Ascending aorta (tissue), 2 donors: ENCODE measurements around the gene YWHAB. TPM values are rescaled to one million over a fixed set of nuclear protein-coding genes. Genes with fewer than 3 reads are reported as not detected.

Source experiments
- DNase-seq, 2 donors: peaks; one replicate each; pipeline ENCODE4 v3.0.0-alpha.2; 2019; ENCODE audit warnings: low spot score in 2 of 2
- H3K27ac ChIP-seq, 2 donors: fragments of 200-600 bp; sonication (generic); one replicate each; pipeline ENCODE4 v1.5.1; 2016 to 2017; ENCODE audit warnings: mild to moderate bottlenecking in 1 of 2
- H3K27me3 ChIP-seq: fragments of 200-600 bp; sonication (generic); one replicate; pipeline ENCODE4 v1.5.1; 2017
- H3K36me3 ChIP-seq, 2 donors: fragments of 200-600 bp; sonication (generic); one replicate each; pipeline ENCODE4 v1.5.1; 2016
- H3K4me1 ChIP-seq, 2 donors: fragments of 200-600 bp; sonication (generic); one replicate each; pipeline ENCODE4 v1.5.1; 2016 to 2017; ENCODE audit warnings: mild to moderate bottlenecking in 1 of 2
- H3K4me3 ChIP-seq, 2 donors: fragments of 200-600 bp; sonication (generic); one replicate each; pipeline ENCODE4 v1.5.1; 2016 to 2017; ENCODE audit warnings: mild to moderate bottlenecking in 1 of 2
- H3K9me3 ChIP-seq, 2 donors: fragments of 200-600 bp; sonication (generic); one replicate each; pipeline ENCODE4 v1.5.1; 2016
- intact Hi-C: fragments of 100-400 bp; cut with DNase I; formaldehyde crosslinking; loops from one replicate; pipeline ENCODE4 v1.15.1; 2023
- total RNA-seq: library from RNA; depleted of rRNA; stranded (reverse); fragments of >200 nt; gene quantifications from one replicate; pipeline ENCODE4 v1.1.0, GENCODE V29; 2016
- TF ChIP-seq, protein P1 (sequence below), 3 experiments: fragments of 200-600 bp in 2 of 3; fragments of 450-650 bp in 1 of 3; sonication (generic) in 2 of 3; IDR thresholded peaks; one replicate each; pipeline ENCODE4 v1.5.1; 2016 to 2019; ENCODE audit warnings: antibody characterized with exemption in 3 of 3, mild to moderate bottlenecking in 1 of 3, moderate library complexity in 1 of 3

The YWHAB gene
- total RNA-seq, 1 donor from 2014 or later, result 50.4 TPM

DNA sequence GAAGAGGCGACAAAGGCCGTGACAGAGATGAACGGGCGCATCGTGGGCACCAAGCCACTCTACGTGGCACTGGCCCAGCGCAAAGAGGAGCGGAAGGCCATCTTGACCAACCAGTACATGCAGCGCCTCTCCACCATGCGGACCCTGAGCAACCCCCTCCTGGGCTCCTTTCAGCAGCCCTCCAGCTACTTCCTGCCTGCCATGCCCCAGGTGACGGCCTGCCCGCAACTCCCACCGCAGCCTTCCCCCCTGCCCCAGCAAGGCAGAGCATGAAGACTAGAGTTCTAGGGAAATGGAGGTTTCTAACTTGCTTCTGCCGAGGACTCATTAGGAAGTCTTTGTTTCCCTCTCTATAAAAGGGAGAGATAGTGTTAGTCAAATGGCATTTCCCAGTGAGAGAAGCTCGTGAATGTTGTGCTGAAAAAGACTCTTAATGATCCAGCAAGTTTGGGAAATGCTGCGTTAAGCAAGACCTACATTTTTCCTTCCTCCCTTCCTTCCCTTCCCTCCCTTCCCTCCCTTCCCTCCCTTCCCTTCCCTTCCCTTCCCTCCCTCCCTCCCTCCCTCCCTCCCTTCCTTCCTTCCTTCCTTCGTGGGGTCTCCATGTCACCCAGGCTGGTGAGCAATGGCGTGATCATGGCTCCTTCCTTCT lies 45.1 kb downstream of the YWHAB start:
- Histone ChIP-seq H3K36me3 (peaks cover 0 to 4% of the 10 kb centered on the region in 2 donors), H3K27me3 (no peaks in the 10 kb centered on the region), H3K27ac (no peak overlapping the region), H3K9me3 (no peaks in the 10 kb centered on the region), H3K4me3 (no peak overlapping the region), H3K4me1 (no peaks in the 10 kb centered on the region)
- no peak for DNase-seq
- intact Hi-C loops, result no loop called here
- TF ChIP-seq, protein P1, sequence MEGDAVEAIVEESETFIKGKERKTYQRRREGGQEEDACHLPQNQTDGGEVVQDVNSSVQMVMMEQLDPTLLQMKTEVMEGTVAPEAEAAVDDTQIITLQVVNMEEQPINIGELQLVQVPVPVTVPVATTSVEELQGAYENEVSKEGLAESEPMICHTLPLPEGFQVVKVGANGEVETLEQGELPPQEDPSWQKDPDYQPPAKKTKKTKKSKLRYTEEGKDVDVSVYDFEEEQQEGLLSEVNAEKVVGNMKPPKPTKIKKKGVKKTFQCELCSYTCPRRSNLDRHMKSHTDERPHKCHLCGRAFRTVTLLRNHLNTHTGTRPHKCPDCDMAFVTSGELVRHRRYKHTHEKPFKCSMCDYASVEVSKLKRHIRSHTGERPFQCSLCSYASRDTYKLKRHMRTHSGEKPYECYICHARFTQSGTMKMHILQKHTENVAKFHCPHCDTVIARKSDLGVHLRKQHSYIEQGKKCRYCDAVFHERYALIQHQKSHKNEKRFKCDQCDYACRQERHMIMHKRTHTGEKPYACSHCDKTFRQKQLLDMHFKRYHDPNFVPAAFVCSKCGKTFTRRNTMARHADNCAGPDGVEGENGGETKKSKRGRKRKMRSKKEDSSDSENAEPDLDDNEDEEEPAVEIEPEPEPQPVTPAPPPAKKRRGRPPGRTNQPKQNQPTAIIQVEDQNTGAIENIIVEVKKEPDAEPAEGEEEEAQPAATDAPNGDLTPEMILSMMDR (IDR thresholded peaks at IDR 0.05), result no peak

DNA sequence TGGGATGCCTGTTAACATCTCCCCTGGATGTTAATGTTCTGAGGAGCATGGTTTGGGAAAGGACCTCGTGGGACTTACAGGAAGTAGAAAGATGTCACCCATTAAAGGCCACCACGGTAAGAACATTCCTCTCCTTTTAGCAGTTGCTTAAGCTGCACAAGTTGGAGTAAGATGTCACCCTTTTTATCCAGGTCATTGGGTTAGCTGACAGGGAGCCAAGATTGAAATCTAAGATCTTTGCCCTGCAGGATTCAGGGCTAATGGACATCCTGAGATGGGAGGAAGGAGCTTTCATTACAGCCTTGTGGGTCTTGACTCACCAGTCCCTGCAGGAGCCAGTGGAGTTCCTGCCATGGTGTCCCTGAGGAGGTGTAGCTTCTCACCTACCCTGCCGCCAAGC lies 46.4 kb downstream of the YWHAB start:
- intact Hi-C loops, result no loop called here

DNA sequence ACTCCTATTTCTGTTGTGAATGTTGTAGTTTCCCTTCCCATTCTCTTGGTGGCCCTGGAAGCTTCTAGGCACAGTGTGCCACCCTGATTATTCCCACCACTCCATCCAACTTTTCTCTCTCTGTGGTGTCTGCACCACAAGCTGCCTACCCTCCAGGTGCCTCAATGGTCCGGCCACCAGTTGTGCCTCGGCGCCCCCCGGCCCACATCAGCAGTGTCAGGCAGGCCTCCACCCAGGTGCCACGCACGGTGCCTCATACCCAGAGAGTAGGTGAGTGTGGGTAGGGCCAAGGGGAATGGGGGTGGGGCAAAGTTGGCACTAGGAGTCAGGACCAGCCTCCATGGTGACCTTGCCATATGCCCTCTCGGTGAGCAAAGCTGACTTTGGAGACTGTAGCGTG lies 47.4 kb downstream of the YWHAB start:
- TF ChIP-seq, protein P1 (IDR thresholded peaks at IDR 0.05), result no peak
- Histone ChIP-seq H3K36me3 (peaks cover 0 to 15% of the 10 kb centered on the region in 2 donors), H3K9me3 (no peaks in the 10 kb centered on the region), H3K27ac (no peak overlapping the region), H3K27me3 (no peaks in the 10 kb centered on the region), H3K4me1 (no peaks in the 10 kb centered on the region), H3K4me3 (no peak overlapping the region)
- intact Hi-C loops, result no loop called here
- no peak for DNase-seq

More for the DNA sequence above, 46.4 kb downstream of the YWHAB start:
- peaks cover 0 to 12% of the 10 kb centered on the region in 2 donors for H3K36me3 ChIP-seq
- TF ChIP-seq, protein P1 (IDR thresholded peaks at IDR 0.05), result no peak
- no peak overlapping the region for H3K4me3 ChIP-seq
- no peak overlapping the region for H3K27ac ChIP-seq
- H3K9me3 ChIP-seq, result no peaks in the 10 kb centered on the region
- no peaks in the 10 kb centered on the region for H3K27me3 ChIP-seq
- DNase-seq, result no peak
- no peaks in the 10 kb centered on the region for H3K4me1 ChIP-seq

DNA sequence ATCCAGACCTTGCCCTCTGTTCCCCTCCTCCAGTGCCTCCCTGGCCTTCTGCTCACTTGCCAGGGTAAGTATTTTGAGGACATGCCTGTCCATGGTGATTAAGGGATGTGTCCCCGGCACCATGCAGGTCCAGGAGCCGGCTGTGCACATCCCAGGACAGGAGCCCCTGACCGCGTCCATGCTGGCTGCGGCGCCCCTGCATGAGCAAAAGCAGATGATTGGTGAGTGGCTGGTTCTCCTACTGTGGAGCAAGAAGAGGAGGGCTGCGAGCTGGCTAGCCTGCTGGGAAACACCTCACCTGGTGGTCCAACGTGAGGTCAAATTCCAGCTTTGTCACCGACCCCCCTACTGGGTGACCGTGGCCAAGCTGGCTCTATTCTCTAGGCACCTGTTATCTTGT lies 51.0 kb downstream of the YWHAB start:
- TF ChIP-seq, protein P1 (IDR thresholded peaks at IDR 0.05), result no peak
- peaks cover under 1 to 29% of the 10 kb centered on the region in 2 donors for H3K36me3 ChIP-seq
- H3K27me3 ChIP-seq, result no peaks in the 10 kb centered on the region
- H3K27ac ChIP-seq, result no peak overlapping the region
- no peak for DNase-seq
- intact Hi-C loops, result no loop called here
- H3K4me3 ChIP-seq, result no peak overlapping the region
- H3K4me1 ChIP-seq, result no peaks in the 10 kb centered on the region
- no peaks in the 10 kb centered on the region for H3K9me3 ChIP-seq

DNA sequence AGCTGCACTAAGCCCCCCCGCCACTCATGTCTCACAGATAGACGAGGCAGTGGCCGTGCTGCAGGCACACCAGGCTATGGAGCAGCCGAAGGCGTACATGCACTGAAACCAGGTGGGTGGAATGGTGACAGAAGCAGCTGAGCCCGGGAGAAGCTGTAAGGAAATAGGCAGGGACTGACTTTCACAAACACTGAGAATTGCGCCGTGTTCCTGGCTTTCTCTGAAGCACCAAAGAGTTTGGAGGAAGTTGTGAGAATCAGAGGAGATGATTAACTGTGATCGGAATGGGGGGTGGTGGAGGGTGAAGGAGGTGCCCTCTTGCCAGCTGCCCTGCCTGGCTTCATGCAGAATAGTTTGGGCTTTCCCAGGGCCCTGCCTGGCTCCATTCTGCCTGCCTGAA lies 53.1 kb downstream of the YWHAB start:
- Histone ChIP-seq H3K27me3 (no peaks in the 10 kb centered on the region), H3K9me3 (no peaks in the 10 kb centered on the region), H3K4me1 (no peaks in the 10 kb centered on the region), H3K27ac (no peak overlapping the region), H3K4me3 (no peak overlapping the region), H3K36me3 (peaks cover 21 to 50% of the 10 kb centered on the region in 2 donors)
- no peak for DNase-seq
- intact Hi-C loops, result no loop called here
- TF ChIP-seq, protein P1 (IDR thresholded peaks at IDR 0.05), result no peak
